Common myeloid progenitor, CD34-positive (primary cell): ENCODE results near the gene MREG.

ENCODE experiments used
- CTCF ChIA-PET: fragments of 350-600 bp; sonication (Branson Sonifier 250); formaldehyde crosslinking; loops from one replicate; lab custom pipeline; 2021; ENCODE audit warnings: antibody characterized with exemption; lab: Charles Lee
- POLR2A ChIA-PET: fragments of 350-600 bp; sonication (Branson Sonifier 250); formaldehyde crosslinking; loops from one replicate; lab custom pipeline; 2021; ENCODE audit warnings: antibody characterized with exemption; lab: Charles Lee
- DNase-seq, 3 donors: peaks; one replicate each; pipeline versions ENCODE4 v3.0.0 to v3.0.0-alpha.2; 2013
- H3K27ac ChIP-seq, 2 experiments: 1 replicate in 1 of 2; 2 replicates in 1 of 2; pipeline ENCODE4 v1.7.0; 2013; ENCODE audit warnings: inconsistent platforms in 2 of 2, low read length in 2 of 2, mild to moderate bottlenecking in 2 of 2, low read depth in 1 of 2, moderate library complexity in 1 of 2; ENCODE audit not compliant: severe bottlenecking in 2 of 2, insufficient read depth in 1 of 2, poor library complexity in 1 of 2
- H3K27me3 ChIP-seq, 5 experiments: replicated peaks in 2 of 5; 1 replicate in 3 of 5; 2 replicates in 2 of 5; pipeline versions ENCODE4 v1.6.1 to v1.7.0; 2013; ENCODE audit warnings: low read length in 4 of 5, mild to moderate bottlenecking in 2 of 5, moderate library complexity in 2 of 5, inconsistent platforms in 1 of 5; ENCODE audit not compliant: insufficient read depth in 5 of 5, control insufficient read depth in 4 of 5
- H3K36me3 ChIP-seq, 4 experiments: 1 replicate in 2 of 4; 2 replicates in 2 of 4; pipeline versions ENCODE4 v1.6.1 to v1.7.0; 2013; ENCODE audit warnings: low read length in 3 of 4, control low read depth in 1 of 4, mild to moderate bottlenecking in 1 of 4; ENCODE audit not compliant: control insufficient read depth in 4 of 4, insufficient read depth in 4 of 4
- H3K4me1 ChIP-seq, 4 experiments: 1 replicate in 3 of 4; 2 replicates in 1 of 4; pipeline versions ENCODE4 v1.6.1 to v1.7.1; 2013; ENCODE audit warnings: low read length in 3 of 4, mild to moderate bottlenecking in 3 of 4, control low read depth in 1 of 4, inconsistent platforms in 1 of 4, moderate library complexity in 1 of 4; ENCODE audit not compliant: control insufficient read depth in 4 of 4, insufficient read depth in 4 of 4; ENCODE audit errors: control extremely low read depth in 1 of 4
- H3K4me3 ChIP-seq, 7 experiments: 1 replicate in 4 of 7; 2 replicates in 3 of 7; pipeline versions ENCODE4 v1.5.1 to v1.7.0; 2013; ENCODE audit warnings: mild to moderate bottlenecking in 7 of 7, low read length in 6 of 7, moderate library complexity in 6 of 7, inconsistent platforms in 2 of 7, low read depth in 2 of 7, control low read depth in 1 of 7; ENCODE audit not compliant: insufficient read depth in 4 of 7, control insufficient read depth in 1 of 7; ENCODE audit errors: extremely low read depth in 1 of 7
- H3K9me3 ChIP-seq, 5 experiments: 1 replicate in 4 of 5; 2 replicates in 1 of 5; pipeline versions ENCODE4 v1.6.1 to v1.7.1; 2013; ENCODE audit warnings: low read length in 4 of 5, mild to moderate bottlenecking in 2 of 5, inconsistent platforms in 1 of 5, low read depth in 1 of 5, moderate library complexity in 1 of 5; ENCODE audit not compliant: control insufficient read depth in 4 of 5, insufficient read depth in 2 of 5; ENCODE audit errors: control extremely low read depth in 1 of 5
- WGBS: methylation state at CpG from one replicate; pipeline ENCODE4 v1.1.5; 2013; ENCODE audit not compliant: insufficient coverage; 5-methylcytosine and 5-hydroxymethylcytosine counted together

MREG gene

GRCh38 chr2:215984661-215985060 is 28.7 kb downstream of the MREG start:
- Histone ChIP-seq H3K9me3 (peaks cover 2 to 20% (median 15%) of the 10 kb centered on the region in 5 experiments), H3K27me3 (no peaks in the 10 kb centered on the region), H3K36me3 (peaks cover 11 to 35% (median 18%) of the 10 kb centered on the region in 4 experiments), H3K4me3 (peak overlapping the region in 1 of 7 experiments; percentile 30), H3K4me1 (peaks cover 0 to 23% (median 2%) of the 10 kb centered on the region in 4 experiments), H3K27ac (no peak overlapping the region)
- ChIA-PET CTCF (interaction anchor here (1.0 to 2.0 kb wide), 5 partner anchors 22 to 39 kb away, joined by 3 to 7 read pairs (median 4); partner anchors contain the start of gene MREG), POLR2A (no interaction called here)
- no peak for DNase-seq
- WGBS, result 100% methylated on average over 2 of the region's 2 CpGs

GRCh38 chr2:215983581-215984351 is 29.6 kb downstream of the MREG start:
- no peaks in the 10 kb centered on the region for H3K27me3 ChIP-seq
- H3K36me3 ChIP-seq, result peaks cover 8 to 31% (median 12%) of the 10 kb centered on the region in 4 experiments
- CTCF ChIA-PET, result interaction anchor here (1.2 to 2.0 kb wide), 2 partner anchors 23 to 29 kb away, joined by 3 to 7 read pairs; partner anchors contain the start of gene MREG
- POLR2A ChIA-PET, result no interaction called here
- H3K9me3 ChIP-seq, result peaks cover 2 to 11% (median 9%) of the 10 kb centered on the region in 5 experiments
- H3K27ac ChIP-seq, result no peak overlapping the region
- no CpG with 5 or more reads among the region's 2 CpGs for WGBS
- H3K4me3 ChIP-seq, result peak overlapping the region in 1 of 7 experiments; percentile 30
- peak in 2 of 3 donors; percentile 58 to 74 for DNase-seq
- peaks cover 0 to 23% (median 2%) of the 10 kb centered on the region in 4 experiments for H3K4me1 ChIP-seq

DNA sequence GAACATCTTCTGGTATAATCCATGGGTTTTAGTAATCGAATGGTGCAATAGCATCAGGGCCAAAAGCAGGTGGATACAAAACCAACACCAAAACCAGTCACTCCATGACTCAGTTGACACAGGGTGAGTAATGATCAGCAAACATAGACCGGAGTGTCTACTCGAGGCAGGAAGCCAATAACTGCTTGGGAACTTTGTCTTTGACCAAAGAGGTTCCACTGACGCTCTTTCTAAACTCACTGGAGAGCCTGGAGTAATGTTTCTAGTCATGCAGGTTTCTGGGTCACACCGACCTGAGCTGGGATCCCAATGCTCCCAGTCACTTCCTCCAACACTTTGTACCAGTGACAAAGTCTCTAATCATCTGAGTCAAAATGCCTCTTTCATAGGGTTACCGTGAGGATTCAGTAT is 30.9 kb downstream of the MREG start:
- WGBS, result 93% methylated on average over 5 of the region's 6 CpGs
- POLR2A ChIA-PET, result no interaction called here

GRCh38 chr2:215981115-215981514 is 32.2 kb downstream of the MREG start:
- Histone ChIP-seq H3K4me3 (no peak overlapping the region), H3K27me3 (no peaks in the 10 kb centered on the region), H3K27ac (no peak overlapping the region), H3K4me1 (peaks cover 0 to 23% (median 2%) of the 10 kb centered on the region in 4 experiments), H3K9me3 (peaks cover 2 to 8% (median 3%) of the 10 kb centered on the region in 5 experiments), H3K36me3 (peaks cover 0 to 16% (median 3%) of the 10 kb centered on the region in 4 experiments)
- CTCF ChIA-PET, result no interaction called here
- WGBS, result 94% methylated on average over 6 of the region's 7 CpGs
- POLR2A ChIA-PET, result no interaction called here
- DNase-seq, result no peak

More for the DNA sequence above, 30.9 kb downstream of the MREG start:
- DNase-seq, result no peak
- H3K36me3 ChIP-seq, result peaks cover 4 to 24% (median 9%) of the 10 kb centered on the region in 4 experiments
- peaks cover 0 to 23% (median 2%) of the 10 kb centered on the region in 4 experiments for H3K4me1 ChIP-seq
- no peak overlapping the region for H3K27ac ChIP-seq
- H3K4me3 ChIP-seq, result no peak overlapping the region
- peaks cover 2 to 8% (median 8%) of the 10 kb centered on the region in 5 experiments for H3K9me3 ChIP-seq
- no peaks in the 10 kb centered on the region for H3K27me3 ChIP-seq
- CTCF ChIA-PET, result no interaction called here

- peaks cover 1 to 7% (median 3%) of the 10 kb centered on the region in 5 experiments for H3K9me3 ChIP-seq
- POLR2A ChIA-PET, result no interaction called here
- H3K4me1 ChIP-seq, result peaks cover 0 to 25% (median 2%) of the 10 kb centered on the region in 4 experiments
- H3K36me3 ChIP-seq, result peaks cover 0 to 7% (median 1%) of the 10 kb centered on the region in 4 experiments
- H3K27me3 ChIP-seq, result no peaks in the 10 kb centered on the region
- DNase-seq, result peak in 2 of 3 donors; percentile 40 to 47
- CTCF ChIA-PET, result interaction anchor here (1.0 to 1.2 kb wide), 3 partner anchors 41 to 55 kb away, joined by 3 to 4 read pairs (median 3); no protein-coding TSS in a partner anchor
- H3K27ac ChIP-seq, result no peak overlapping the region
- WGBS, result 100% methylated on average over 1 of the region's 2 CpGs
- no peak overlapping the region for H3K4me3 ChIP-seq
Measured at GRCh38 chr2:215979620-215980019, 33.7 kb downstream of the MREG start.

GRCh38 chr2:215974700-215975429 is 38.5 kb downstream of the MREG start:
- Histone ChIP-seq H3K4me3 (no peak overlapping the region), H3K27ac (no peak overlapping the region), H3K27me3 (no peaks in the 10 kb centered on the region), H3K4me1 (peaks cover 0 to 14% (median 3%) of the 10 kb centered on the region in 4 experiments), H3K36me3 (peaks cover 0 to 15% (median 3%) of the 10 kb centered on the region in 4 experiments), H3K9me3 (no peaks in the 10 kb centered on the region)
- ChIA-PET POLR2A (no interaction called here), CTCF (interaction anchor here (0.7 to 1.2 kb wide), 4 partner anchors 9 to 31 kb away, joined by 3 to 4 read pairs (median 3); no protein-coding TSS in a partner anchor)
- WGBS, result no CpG with 5 or more reads among the region's 2 CpGs
- no peak for DNase-seq
